K562 (cell line): ENCODE results near the gene PLS1. TPM values are rescaled to one million over a fixed set of nuclear protein-coding genes. Genes with fewer than 3 reads are reported as not detected.
A peak's percentile ranks its signal among the peaks of the same experiment; 100 is the strongest.

ENCODE experiments used
- ARID1B ChIP-seq: fragments of 450-650 bp; IDR thresholded peaks from 2 replicates; pipeline ENCODE4 v1.6.1; 2016; ENCODE audit warnings: antibody characterized with exemption, mild to moderate bottlenecking, inconsistent platforms
- CCAR2 ChIP-seq: fragments of 200-400 bp; formaldehyde crosslinking; IDR thresholded peaks from 2 replicates; pipeline ENCODE4 v1.6.1; 2017; ENCODE audit warnings: mild to moderate bottlenecking, low read depth, low read length
- DDX20 ChIP-seq: fragments of 450-650 bp; IDR thresholded peaks from 2 replicates; pipeline ENCODE4 v1.6.1; 2016; ENCODE audit warnings: missing genetic modification characterization, low read depth, mild to moderate bottlenecking, missing compliant biosample characterization, moderate library complexity
- DLX4 ChIP-seq: fragments of 250-450 bp; sonication (Bioruptor Pico); IDR thresholded peaks from 2 replicates; pipeline ENCODE4 v1.6.1; 2021; ENCODE audit warnings: mild to moderate bottlenecking
- L3MBTL2 ChIP-seq: fragments of 450-650 bp; IDR thresholded peaks from 2 replicates; pipeline ENCODE4 v1.6.1; 2016; ENCODE audit warnings: mild to moderate bottlenecking, moderate library complexity
- NR1H2 ChIP-seq: sonication (generic); formaldehyde crosslinking; IDR thresholded peaks from 2 replicates; pipeline ENCODE4 v1.4.0; 2020; ENCODE audit warnings: mild to moderate bottlenecking, missing genetic modification reagents
- OTX1 ChIP-seq: fragments of 450-650 bp; formaldehyde crosslinking; IDR thresholded peaks from 2 replicates; pipeline ENCODE4 v1.4.0; 2022; ENCODE audit warnings: mild to moderate bottlenecking
- SMARCB1 ChIP-seq: IDR thresholded peaks from 2 replicates; pipeline ENCODE4 v1.6.1; 2011; ENCODE audit warnings: improper control_type of control experiment, low read depth; ENCODE audit not compliant: insufficient read length
- SREBF2 ChIP-seq: sonication (generic); formaldehyde crosslinking; IDR thresholded peaks from 2 replicates; pipeline ENCODE4 v1.4.0; 2020; ENCODE audit warnings: mild to moderate bottlenecking, missing genetic modification reagents
- ZFPM2 ChIP-seq: fragments of 250-450 bp; sonication (Bioruptor Pico); IDR thresholded peaks from 2 replicates; pipeline ENCODE4 v1.5.1; 2022; ENCODE audit warnings: mild to moderate bottlenecking
- ZNF311 ChIP-seq: fragments of 250-450 bp; sonication (Bioruptor Pico); IDR thresholded peaks from 2 replicates; pipeline ENCODE4 v1.4.0; 2020; ENCODE audit warnings: mild to moderate bottlenecking, moderate library complexity
- polyA plus RNA-seq, 8 experiments: library from polyadenylated mRNA; depleted of rRNA in 4 of 8; stranded (reverse) in 5 of 8; unstranded in 3 of 8; fragments of >200 nt; fragmentation: Nextera tagmentation in 2 of 8; fragmentation: Illumina TruSeq in 1 of 8; extraction: Ambion mirVana in 2 of 8; extraction: Trizol in 1 of 8; gene quantifications; 2 replicates each; pipeline versions ENCODE4 v1.2.1 to v1.2.3, GENCODE V29; 2011 to 2014; ENCODE audit warnings: inconsistent platforms in 1 of 8, missing spikeins in 1 of 8
- total RNA-seq, 7 experiments: library from RNA; depleted of rRNA in 6 of 7; stranded (reverse); fragments of >200 nt in 6 of 7; fragmentation: Illumina TruSeq in 2 of 7; extraction: Trizol in 2 of 7; gene quantifications; 2 replicates each; pipeline versions ENCODE4 v1.2.1 to v1.2.3, GENCODE V29; 2011 to 2021; ENCODE audit warnings: low replicate concordance in 1 of 7
- TF ChIP-seq, protein P1 (sequence below), 2 experiments: fragments of 150-350 bp in 1 of 2; IDR thresholded peaks; 2 replicates each; pipeline ENCODE4 v1.6.1; 2012 to 2016; ENCODE audit warnings: low read depth in 2 of 2, low read length in 2 of 2, mild to moderate bottlenecking in 1 of 2, moderate library complexity in 1 of 2
- TF ChIP-seq, protein P2 (sequence below): IDR thresholded peaks from 2 replicates; pipeline ENCODE4 v1.6.1; 2011; ENCODE audit warnings: borderline replicate concordance, low read depth, mild to moderate bottlenecking, moderate library complexity, low read length; ENCODE audit not compliant: insufficient read depth, poor library complexity, severe bottlenecking

PLS1 gene
- total and polyA plus RNA-seq, 9 of the 15 experiments (the other 6 are each of a cell fraction or from before 2014, with no cell fraction given), result 6.1 to 21.3 (median 13.0) TPM

GRCh38 chr3:142578329-142579223 is 17.6 kb upstream of the PLS1 start, which contains the start of gene ATR (continued):
- TF ChIP-seq SMARCB1, result no peak
- TF ChIP-seq, protein P1, sequence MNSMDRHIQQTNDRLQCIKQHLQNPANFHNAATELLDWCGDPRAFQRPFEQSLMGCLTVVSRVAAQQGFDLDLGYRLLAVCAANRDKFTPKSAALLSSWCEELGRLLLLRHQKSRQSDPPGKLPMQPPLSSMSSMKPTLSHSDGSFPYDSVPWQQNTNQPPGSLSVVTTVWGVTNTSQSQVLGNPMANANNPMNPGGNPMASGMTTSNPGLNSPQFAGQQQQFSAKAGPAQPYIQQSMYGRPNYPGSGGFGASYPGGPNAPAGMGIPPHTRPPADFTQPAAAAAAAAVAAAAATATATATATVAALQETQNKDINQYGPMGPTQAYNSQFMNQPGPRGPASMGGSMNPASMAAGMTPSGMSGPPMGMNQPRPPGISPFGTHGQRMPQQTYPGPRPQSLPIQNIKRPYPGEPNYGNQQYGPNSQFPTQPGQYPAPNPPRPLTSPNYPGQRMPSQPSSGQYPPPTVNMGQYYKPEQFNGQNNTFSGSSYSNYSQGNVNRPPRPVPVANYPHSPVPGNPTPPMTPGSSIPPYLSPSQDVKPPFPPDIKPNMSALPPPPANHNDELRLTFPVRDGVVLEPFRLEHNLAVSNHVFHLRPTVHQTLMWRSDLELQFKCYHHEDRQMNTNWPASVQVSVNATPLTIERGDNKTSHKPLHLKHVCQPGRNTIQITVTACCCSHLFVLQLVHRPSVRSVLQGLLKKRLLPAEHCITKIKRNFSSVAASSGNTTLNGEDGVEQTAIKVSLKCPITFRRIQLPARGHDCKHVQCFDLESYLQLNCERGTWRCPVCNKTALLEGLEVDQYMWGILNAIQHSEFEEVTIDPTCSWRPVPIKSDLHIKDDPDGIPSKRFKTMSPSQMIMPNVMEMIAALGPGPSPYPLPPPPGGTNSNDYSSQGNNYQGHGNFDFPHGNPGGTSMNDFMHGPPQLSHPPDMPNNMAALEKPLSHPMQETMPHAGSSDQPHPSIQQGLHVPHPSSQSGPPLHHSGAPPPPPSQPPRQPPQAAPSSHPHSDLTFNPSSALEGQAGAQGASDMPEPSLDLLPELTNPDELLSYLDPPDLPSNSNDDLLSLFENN (IDR thresholded peaks at IDR 0.05; ENCODE audit: low read depth in 2 of 2, low read length in 2 of 2), result peak in 1 of 2 experiments; percentile 23; a peak in 1 of 4 replicates
- peak; percentile 89 for TF ChIP-seq L3MBTL2
- no peak for TF ChIP-seq CCAR2
- TF ChIP-seq OTX1 (CRISPR knock-in tag), result no peak
- TF ChIP-seq ZNF311 (CRISPR knock-in tag), result no peak
- no peak for TF ChIP-seq ZFPM2 (CRISPR knock-in tag)
- no peak for TF ChIP-seq SREBF2 (CRISPR knock-in tag)
- TF ChIP-seq ARID1B, result peak; percentile 51
- TF ChIP-seq DDX20 (tag), result no peak
- no peak for TF ChIP-seq NR1H2 (CRISPR knock-in tag)
- TF ChIP-seq DLX4 (CRISPR knock-in tag), result no peak
- TF ChIP-seq, protein P2, sequence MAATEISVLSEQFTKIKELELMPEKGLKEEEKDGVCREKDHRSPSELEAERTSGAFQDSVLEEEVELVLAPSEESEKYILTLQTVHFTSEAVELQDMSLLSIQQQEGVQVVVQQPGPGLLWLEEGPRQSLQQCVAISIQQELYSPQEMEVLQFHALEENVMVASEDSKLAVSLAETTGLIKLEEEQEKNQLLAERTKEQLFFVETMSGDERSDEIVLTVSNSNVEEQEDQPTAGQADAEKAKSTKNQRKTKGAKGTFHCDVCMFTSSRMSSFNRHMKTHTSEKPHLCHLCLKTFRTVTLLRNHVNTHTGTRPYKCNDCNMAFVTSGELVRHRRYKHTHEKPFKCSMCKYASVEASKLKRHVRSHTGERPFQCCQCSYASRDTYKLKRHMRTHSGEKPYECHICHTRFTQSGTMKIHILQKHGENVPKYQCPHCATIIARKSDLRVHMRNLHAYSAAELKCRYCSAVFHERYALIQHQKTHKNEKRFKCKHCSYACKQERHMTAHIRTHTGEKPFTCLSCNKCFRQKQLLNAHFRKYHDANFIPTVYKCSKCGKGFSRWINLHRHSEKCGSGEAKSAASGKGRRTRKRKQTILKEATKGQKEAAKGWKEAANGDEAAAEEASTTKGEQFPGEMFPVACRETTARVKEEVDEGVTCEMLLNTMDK, result no peak
